ENCODE measurements around the gene ZBTB1. TPM values are rescaled to one million over a fixed set of nuclear protein-coding genes. Genes with fewer than 3 reads are reported as not detected.

The ZBTB1 gene
- total RNA-seq, 4 donors from 2014 or later, result 39.8 to 71.1 (median 44.5) TPM

GRCh38 chr14:64507376-64508156 is 3.0 kb downstream of the ZBTB1 start:
- no peak for ATAC-seq
- TF ChIP-seq POLR2A (IDR thresholded peaks at IDR 0.05) (no peak), EP300 (IDR thresholded peaks at IDR 0.05) (no peak), POLR2AphosphoS5 (IDR thresholded peaks at IDR 0.05) (no peak)
- TF ChIP-seq, protein P1, sequence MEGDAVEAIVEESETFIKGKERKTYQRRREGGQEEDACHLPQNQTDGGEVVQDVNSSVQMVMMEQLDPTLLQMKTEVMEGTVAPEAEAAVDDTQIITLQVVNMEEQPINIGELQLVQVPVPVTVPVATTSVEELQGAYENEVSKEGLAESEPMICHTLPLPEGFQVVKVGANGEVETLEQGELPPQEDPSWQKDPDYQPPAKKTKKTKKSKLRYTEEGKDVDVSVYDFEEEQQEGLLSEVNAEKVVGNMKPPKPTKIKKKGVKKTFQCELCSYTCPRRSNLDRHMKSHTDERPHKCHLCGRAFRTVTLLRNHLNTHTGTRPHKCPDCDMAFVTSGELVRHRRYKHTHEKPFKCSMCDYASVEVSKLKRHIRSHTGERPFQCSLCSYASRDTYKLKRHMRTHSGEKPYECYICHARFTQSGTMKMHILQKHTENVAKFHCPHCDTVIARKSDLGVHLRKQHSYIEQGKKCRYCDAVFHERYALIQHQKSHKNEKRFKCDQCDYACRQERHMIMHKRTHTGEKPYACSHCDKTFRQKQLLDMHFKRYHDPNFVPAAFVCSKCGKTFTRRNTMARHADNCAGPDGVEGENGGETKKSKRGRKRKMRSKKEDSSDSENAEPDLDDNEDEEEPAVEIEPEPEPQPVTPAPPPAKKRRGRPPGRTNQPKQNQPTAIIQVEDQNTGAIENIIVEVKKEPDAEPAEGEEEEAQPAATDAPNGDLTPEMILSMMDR (IDR thresholded peaks at IDR 0.05), result no peak
- no peaks in the 10 kb centered on the region for H3K27me3 ChIP-seq
- H3K27ac ChIP-seq, result peak overlapping the region in 2 of 4 donors; percentile 11 to 29
- no peaks in the 10 kb centered on the region for H3K36me3 ChIP-seq
- no peaks in the 10 kb centered on the region for H3K9me3 ChIP-seq
- no peak overlapping the region for H3K4me3 ChIP-seq
- H3K4me1 ChIP-seq, result peaks cover 8 to 69% (median 20%) of the 10 kb centered on the region in 3 donors
- 71 to 73% methylated on average over 4 of the region's 4 CpGs for WGBS, 2 donors (ENCODE audit: low coverage in 1 of 2)

- no peaks in the 10 kb centered on the region for H3K9me3 ChIP-seq
- WGBS, 2 donors (ENCODE audit: low coverage in 1 of 2), result 42 to 50% methylated on average over 1 of the region's 1 CpG
- H3K4me1 ChIP-seq, result peaks cover 12 to 74% (median 19%) of the 10 kb centered on the region in 3 donors
- peak overlapping the region in 1 of 4 donors; percentile 2 for H3K27ac ChIP-seq
- no peaks in the 10 kb centered on the region for H3K36me3 ChIP-seq
- TF ChIP-seq POLR2A (IDR thresholded peaks at IDR 0.05) (no peak), POLR2AphosphoS5 (IDR thresholded peaks at IDR 0.05) (no peak), EP300 (IDR thresholded peaks at IDR 0.05) (no peak)
- TF ChIP-seq, protein P1 (IDR thresholded peaks at IDR 0.05), result no peak
- H3K27me3 ChIP-seq, result no peaks in the 10 kb centered on the region
- no peak overlapping the region for H3K4me3 ChIP-seq
- ATAC-seq, result no peak
These were observed 3.7 kb downstream of the ZBTB1 start for GRCh38 chr14:64508215-64508776.

- H3K36me3 ChIP-seq, result no peaks in the 10 kb centered on the region
- H3K9me3 ChIP-seq, result no peaks in the 10 kb centered on the region
- peaks cover 12 to 80% (median 19%) of the 10 kb centered on the region in 3 donors for H3K4me1 ChIP-seq
- ATAC-seq, result no peak
- no peak overlapping the region for H3K27ac ChIP-seq
- TF ChIP-seq POLR2AphosphoS5 (IDR thresholded peaks at IDR 0.05) (no peak), EP300 (IDR thresholded peaks at IDR 0.05) (no peak), POLR2A (IDR thresholded peaks at IDR 0.05) (no peak)
- TF ChIP-seq, protein P1 (IDR thresholded peaks at IDR 0.05), result no peak
- no peaks in the 10 kb centered on the region for H3K27me3 ChIP-seq
- no peak overlapping the region for H3K4me3 ChIP-seq
- 91% methylated on average over 6 of the region's 8 CpGs; no CpG with 5 or more reads in 1 of the 2 donors for WGBS, 2 donors (ENCODE audit: low coverage in 1 of 2)
These were observed 4.5 kb downstream of the ZBTB1 start for GRCh38 chr14:64509036-64509435.

GRCh38 chr14:64510825-64511671 is 6.5 kb downstream of the ZBTB1 start:
- TF ChIP-seq POLR2A (IDR thresholded peaks at IDR 0.05) (no peak), EP300 (IDR thresholded peaks at IDR 0.05) (no peak), POLR2AphosphoS5 (IDR thresholded peaks at IDR 0.05) (peak; percentile 33)
- TF ChIP-seq, protein P1 (IDR thresholded peaks at IDR 0.05), result peak; percentile 83 to 92 (median 88)
- H3K9me3 ChIP-seq, result no peaks in the 10 kb centered on the region
- H3K4me1 ChIP-seq, result peaks cover 12 to 95% (median 19%) of the 10 kb centered on the region in 3 donors
- WGBS, 2 donors (ENCODE audit: low coverage in 1 of 2), result 0 to 16% methylated on average over 3 to 4 of the region's 4 CpGs
- peak; percentile 69 for ATAC-seq
- peak overlapping the region; percentile 7 to 41 (median 24) for H3K27ac ChIP-seq
- no peaks in the 10 kb centered on the region for H3K36me3 ChIP-seq
- H3K27me3 ChIP-seq, result no peaks in the 10 kb centered on the region
- no peak overlapping the region for H3K4me3 ChIP-seq

All from gastroesophageal sphincter (tissue), 4 donors.